HEK293 (cell line): Measurements from ENCODE around the gene MRM1.

Source experiments
- FEZF1 ChIP-seq: fragments of 450-650 bp; formaldehyde crosslinking; IDR thresholded peaks from 2 replicates; pipeline ENCODE4 v1.5.1; 2016; ENCODE audit warnings: missing biosample characterization, missing genetic modification characterization
- KLF16 ChIP-seq: fragments of 450-650 bp; formaldehyde crosslinking; IDR thresholded peaks from 2 replicates; pipeline ENCODE4 v1.5.1; 2017; ENCODE audit warnings: missing biosample characterization, missing genetic modification characterization
- ZNF394 ChIP-seq: fragments of 450-650 bp; formaldehyde crosslinking; IDR thresholded peaks from 2 replicates; pipeline ENCODE4 v1.5.1; 2016; ENCODE audit warnings: missing biosample characterization, missing genetic modification characterization, mild to moderate bottlenecking, moderate library complexity, borderline replicate concordance
- TF ChIP-seq, protein P1 (sequence below): fragments of 450-650 bp; formaldehyde crosslinking; IDR thresholded peaks from 2 replicates; pipeline ENCODE4 v1.5.1; 2016; ENCODE audit warnings: missing biosample characterization, missing genetic modification characterization
- TF ChIP-seq, protein P2 (sequence below): fragments of 450-650 bp; formaldehyde crosslinking; IDR thresholded peaks from 2 replicates; pipeline ENCODE4 v1.5.1; 2016; ENCODE audit warnings: missing biosample characterization, missing genetic modification characterization
- TF ChIP-seq, protein P3 (sequence below): fragments of 450-650 bp; formaldehyde crosslinking; IDR thresholded peaks from 2 replicates; pipeline ENCODE4 v1.5.1; 2016; ENCODE audit warnings: missing biosample characterization, missing genetic modification characterization, borderline replicate concordance

DNA sequence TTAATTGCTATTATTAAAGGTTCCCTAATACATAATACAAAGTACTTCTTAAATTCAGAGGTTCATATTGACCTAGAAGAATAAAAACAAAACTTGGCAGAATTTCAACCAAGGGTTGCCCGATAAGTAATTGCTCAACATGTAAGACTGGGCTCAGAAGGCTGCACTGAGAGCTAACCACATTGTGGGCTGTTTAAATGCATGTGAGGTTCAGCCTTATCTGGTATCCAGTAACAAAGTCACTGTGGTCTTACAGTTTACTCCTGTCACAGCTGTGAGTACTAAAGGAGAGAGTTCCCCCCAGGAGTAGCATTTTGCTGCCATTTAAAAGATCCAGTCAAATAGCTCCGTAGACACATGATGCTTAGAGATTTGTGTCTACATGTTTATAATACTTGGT is 11.3 kb upstream of the MRM1 start:
- TF ChIP-seq, protein P1, sequence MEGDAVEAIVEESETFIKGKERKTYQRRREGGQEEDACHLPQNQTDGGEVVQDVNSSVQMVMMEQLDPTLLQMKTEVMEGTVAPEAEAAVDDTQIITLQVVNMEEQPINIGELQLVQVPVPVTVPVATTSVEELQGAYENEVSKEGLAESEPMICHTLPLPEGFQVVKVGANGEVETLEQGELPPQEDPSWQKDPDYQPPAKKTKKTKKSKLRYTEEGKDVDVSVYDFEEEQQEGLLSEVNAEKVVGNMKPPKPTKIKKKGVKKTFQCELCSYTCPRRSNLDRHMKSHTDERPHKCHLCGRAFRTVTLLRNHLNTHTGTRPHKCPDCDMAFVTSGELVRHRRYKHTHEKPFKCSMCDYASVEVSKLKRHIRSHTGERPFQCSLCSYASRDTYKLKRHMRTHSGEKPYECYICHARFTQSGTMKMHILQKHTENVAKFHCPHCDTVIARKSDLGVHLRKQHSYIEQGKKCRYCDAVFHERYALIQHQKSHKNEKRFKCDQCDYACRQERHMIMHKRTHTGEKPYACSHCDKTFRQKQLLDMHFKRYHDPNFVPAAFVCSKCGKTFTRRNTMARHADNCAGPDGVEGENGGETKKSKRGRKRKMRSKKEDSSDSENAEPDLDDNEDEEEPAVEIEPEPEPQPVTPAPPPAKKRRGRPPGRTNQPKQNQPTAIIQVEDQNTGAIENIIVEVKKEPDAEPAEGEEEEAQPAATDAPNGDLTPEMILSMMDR, result no peak
- TF ChIP-seq, protein P2, sequence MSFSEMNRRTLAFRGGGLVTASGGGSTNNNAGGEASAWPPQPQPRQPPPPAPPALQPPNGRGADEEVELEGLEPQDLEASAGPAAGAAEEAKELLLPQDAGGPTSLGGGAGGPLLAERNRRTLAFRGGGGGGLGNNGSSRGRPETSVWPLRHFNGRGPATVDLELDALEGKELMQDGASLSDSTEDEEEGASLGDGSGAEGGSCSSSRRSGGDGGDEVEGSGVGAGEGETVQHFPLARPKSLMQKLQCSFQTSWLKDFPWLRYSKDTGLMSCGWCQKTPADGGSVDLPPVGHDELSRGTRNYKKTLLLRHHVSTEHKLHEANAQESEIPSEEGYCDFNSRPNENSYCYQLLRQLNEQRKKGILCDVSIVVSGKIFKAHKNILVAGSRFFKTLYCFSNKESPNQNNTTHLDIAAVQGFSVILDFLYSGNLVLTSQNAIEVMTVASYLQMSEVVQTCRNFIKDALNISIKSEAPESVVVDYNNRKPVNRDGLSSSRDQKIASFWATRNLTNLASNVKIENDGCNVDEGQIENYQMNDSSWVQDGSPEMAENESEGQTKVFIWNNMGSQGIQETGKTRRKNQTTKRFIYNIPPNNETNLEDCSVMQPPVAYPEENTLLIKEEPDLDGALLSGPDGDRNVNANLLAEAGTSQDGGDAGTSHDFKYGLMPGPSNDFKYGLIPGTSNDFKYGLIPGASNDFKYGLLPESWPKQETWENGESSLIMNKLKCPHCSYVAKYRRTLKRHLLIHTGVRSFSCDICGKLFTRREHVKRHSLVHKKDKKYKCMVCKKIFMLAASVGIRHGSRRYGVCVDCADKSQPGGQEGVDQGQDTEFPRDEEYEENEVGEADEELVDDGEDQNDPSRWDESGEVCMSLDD, result no peak
- TF ChIP-seq ZNF394 (tag by site-specific recombination), result no peak
- TF ChIP-seq FEZF1 (tag by site-specific recombination), result no peak
- TF ChIP-seq, protein P3, sequence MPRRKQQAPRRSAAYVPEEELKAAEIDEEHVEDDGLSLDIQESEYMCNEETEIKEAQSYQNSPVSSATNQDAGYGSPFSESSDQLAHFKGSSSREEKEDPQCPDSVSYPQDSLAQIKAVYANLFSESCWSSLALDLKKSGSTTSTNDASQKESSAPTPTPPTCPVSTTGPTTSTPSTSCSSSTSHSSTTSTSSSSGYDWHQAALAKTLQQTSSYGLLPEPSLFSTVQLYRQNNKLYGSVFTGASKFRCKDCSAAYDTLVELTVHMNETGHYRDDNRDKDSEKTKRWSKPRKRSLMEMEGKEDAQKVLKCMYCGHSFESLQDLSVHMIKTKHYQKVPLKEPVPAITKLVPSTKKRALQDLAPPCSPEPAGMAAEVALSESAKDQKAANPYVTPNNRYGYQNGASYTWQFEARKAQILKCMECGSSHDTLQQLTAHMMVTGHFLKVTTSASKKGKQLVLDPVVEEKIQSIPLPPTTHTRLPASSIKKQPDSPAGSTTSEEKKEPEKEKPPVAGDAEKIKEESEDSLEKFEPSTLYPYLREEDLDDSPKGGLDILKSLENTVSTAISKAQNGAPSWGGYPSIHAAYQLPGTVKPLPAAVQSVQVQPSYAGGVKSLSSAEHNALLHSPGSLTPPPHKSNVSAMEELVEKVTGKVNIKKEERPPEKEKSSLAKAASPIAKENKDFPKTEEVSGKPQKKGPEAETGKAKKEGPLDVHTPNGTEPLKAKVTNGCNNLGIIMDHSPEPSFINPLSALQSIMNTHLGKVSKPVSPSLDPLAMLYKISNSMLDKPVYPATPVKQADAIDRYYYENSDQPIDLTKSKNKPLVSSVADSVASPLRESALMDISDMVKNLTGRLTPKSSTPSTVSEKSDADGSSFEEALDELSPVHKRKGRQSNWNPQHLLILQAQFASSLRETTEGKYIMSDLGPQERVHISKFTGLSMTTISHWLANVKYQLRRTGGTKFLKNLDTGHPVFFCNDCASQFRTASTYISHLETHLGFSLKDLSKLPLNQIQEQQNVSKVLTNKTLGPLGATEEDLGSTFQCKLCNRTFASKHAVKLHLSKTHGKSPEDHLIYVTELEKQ, result no peak
- no peak for TF ChIP-seq KLF16
